Measurements from ENCODE around the gene CPEB4. TPM values are rescaled to one million over a fixed set of nuclear protein-coding genes. Genes with fewer than 3 reads are reported as not detected.

Gene CPEB4
- total and polyA plus RNA-seq, 5 donors from 2014 or later, result 3.4 to 42.7 (median 4.7) TPM

DNA sequence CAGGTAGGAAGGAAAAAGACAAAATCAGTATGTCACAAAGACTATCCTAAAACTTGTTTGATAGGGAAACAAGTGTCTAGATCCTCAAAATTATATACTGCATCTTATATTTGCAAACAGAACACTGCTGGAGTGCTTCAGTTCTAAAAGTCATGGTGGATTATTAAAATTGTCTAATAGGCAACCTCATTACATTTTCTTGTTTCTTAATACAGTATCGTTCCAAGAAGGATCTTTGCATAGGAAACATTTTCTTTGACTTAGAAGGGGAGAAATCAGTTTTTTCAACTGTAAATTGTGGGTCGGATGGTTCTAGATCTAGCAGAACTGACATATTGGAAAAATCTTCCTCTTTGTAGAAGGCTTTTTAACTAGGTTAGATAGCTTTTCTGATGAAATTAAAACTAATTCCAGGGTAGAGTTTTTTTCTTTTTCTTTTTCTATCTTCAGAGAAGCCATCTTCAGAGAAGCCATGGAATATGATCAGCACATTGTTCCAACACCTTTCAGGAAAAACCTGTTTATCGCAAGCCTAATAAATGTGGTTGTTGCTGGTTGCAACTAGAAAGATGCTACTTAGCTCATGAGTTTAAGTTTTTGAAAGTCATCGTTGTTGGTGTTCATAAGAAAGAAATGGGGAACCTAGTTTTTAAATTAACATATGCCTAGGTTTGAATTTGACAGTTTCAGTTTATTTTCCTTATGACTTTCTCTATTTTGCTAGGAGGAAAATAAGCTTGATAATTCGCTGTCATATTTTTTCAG is 7.4 kb downstream of the CPEB4 start:
- DNase-seq (no peak), ATAC-seq (ENCODE audit: low read depth in 2 of 2) (no peak)
- Mint-ChIP-seq H3K4me3 (peak overlapping the region in 3 of 4 donors; percentile 12 to 63 (median 26)), H3K27ac (no peak overlapping the region), H3K36me3 (peaks cover 18% of the 10 kb centered on the region), H3K9me3 (no peaks in the 10 kb centered on the region), H3K4me1 (peaks cover 34 to 60% (median 46%) of the 10 kb centered on the region in 4 donors), H3K27me3 (no peaks in the 10 kb centered on the region)
- Histone ChIP-seq H3K4me1 (ENCODE audit: control insufficient read depth, insufficient read depth, low read length, poor library complexity, severe bottlenecking) (peaks cover 43% of the 10 kb centered on the region), H3K9me3 (ENCODE audit: control insufficient read depth in 2 of 2, low read length in 2 of 2) (no peaks in the 10 kb centered on the region), H3K4me3 (ENCODE audit: low read depth, low read length) (no peak overlapping the region), H3K27ac (ENCODE audit: insufficient read depth, low read length, poor library complexity, severe bottlenecking) (no peak overlapping the region), H3K36me3 (ENCODE audit: control insufficient read depth, insufficient read depth, low read length) (no peaks in the 10 kb centered on the region), H3K27me3 (ENCODE audit: control insufficient read depth, insufficient read depth, low read length) (no peaks in the 10 kb centered on the region)

DNA sequence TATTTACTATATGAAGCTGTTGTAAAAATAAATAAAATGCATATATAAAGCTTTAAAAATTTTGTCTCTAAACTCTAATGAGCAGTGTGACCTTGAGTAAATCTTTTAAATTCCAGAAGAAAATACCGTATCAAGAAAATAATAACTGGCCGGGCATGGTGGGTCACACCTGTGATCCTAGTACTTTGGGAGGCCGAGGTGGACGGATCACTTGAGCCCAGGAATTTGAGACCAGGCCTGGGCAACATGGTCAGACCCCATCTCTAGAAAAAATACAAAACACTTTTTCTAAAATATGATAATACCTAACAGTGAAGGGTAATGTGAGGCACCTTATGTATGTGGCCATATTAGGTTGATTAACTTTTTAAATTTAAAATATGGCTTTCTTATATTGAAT is 8.5 kb downstream of the CPEB4 start:
- no peaks in the 10 kb centered on the region for H3K27me3 Mint-ChIP-seq
- H3K36me3 ChIP-seq (ENCODE audit: control insufficient read depth, insufficient read depth, low read length), result no peaks in the 10 kb centered on the region
- no peaks in the 10 kb centered on the region for H3K27me3 ChIP-seq (ENCODE audit: control insufficient read depth, insufficient read depth, low read length)
- H3K27ac Mint-ChIP-seq, result no peak overlapping the region
- peaks cover 33% of the 10 kb centered on the region for H3K4me1 ChIP-seq (ENCODE audit: control insufficient read depth, insufficient read depth, low read length, poor library complexity, severe bottlenecking)
- no peak overlapping the region for H3K4me3 ChIP-seq (ENCODE audit: low read depth, low read length)
- DNase-seq (no peak), ATAC-seq (ENCODE audit: low read depth in 2 of 2) (no peak)
- peak overlapping the region in 1 of 4 donors; percentile 0 for H3K4me3 Mint-ChIP-seq
- H3K36me3 Mint-ChIP-seq, result peaks cover 12% of the 10 kb centered on the region
- no peaks in the 10 kb centered on the region for H3K9me3 Mint-ChIP-seq
- no peaks in the 10 kb centered on the region for H3K9me3 ChIP-seq (ENCODE audit: control insufficient read depth in 2 of 2, low read length in 2 of 2)
- H3K4me1 Mint-ChIP-seq, result peaks cover 27 to 58% (median 41%) of the 10 kb centered on the region in 4 donors
- H3K27ac ChIP-seq (ENCODE audit: insufficient read depth, low read length, poor library complexity, severe bottlenecking), result no peak overlapping the region

DNA sequence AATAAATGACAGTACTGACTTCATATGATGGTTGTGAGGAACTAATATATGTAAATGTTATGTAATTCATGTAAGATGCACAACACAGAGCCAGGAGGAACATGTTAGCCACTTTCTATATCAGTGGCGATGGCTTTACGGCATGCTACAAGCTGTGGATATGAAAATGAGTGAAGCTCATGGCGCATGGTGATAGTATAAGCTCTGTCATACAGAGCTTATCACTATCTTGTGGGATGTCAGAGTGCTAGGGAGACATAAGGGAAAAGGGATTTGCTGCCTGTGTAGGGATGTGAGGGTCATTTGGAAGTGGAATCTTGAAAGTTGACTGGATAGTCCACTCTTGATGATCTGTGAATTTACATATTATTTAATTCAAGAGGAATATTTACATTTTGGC is 13.6 kb downstream of the CPEB4 start:
- Histone ChIP-seq H3K27me3 (ENCODE audit: control insufficient read depth, insufficient read depth, low read length) (no peaks in the 10 kb centered on the region), H3K4me1 (ENCODE audit: control insufficient read depth, insufficient read depth, low read length, poor library complexity, severe bottlenecking) (peaks cover 11% of the 10 kb centered on the region), H3K36me3 (ENCODE audit: control insufficient read depth, insufficient read depth, low read length) (no peaks in the 10 kb centered on the region), H3K27ac (ENCODE audit: insufficient read depth, low read length, poor library complexity, severe bottlenecking) (no peak overlapping the region), H3K4me3 (ENCODE audit: low read depth, low read length) (no peak overlapping the region), H3K9me3 (ENCODE audit: control insufficient read depth in 2 of 2, low read length in 2 of 2) (no peaks in the 10 kb centered on the region)
- Mint-ChIP-seq H3K27me3 (no peaks in the 10 kb centered on the region), H3K4me1 (peaks cover 18 to 46% (median 30%) of the 10 kb centered on the region in 4 donors), H3K27ac (no peak overlapping the region), H3K4me3 (no peak overlapping the region), H3K36me3 (peaks cover 7% of the 10 kb centered on the region), H3K9me3 (no peaks in the 10 kb centered on the region)
- DNase-seq (no peak), ATAC-seq (ENCODE audit: low read depth in 2 of 2) (no peak)

DNA sequence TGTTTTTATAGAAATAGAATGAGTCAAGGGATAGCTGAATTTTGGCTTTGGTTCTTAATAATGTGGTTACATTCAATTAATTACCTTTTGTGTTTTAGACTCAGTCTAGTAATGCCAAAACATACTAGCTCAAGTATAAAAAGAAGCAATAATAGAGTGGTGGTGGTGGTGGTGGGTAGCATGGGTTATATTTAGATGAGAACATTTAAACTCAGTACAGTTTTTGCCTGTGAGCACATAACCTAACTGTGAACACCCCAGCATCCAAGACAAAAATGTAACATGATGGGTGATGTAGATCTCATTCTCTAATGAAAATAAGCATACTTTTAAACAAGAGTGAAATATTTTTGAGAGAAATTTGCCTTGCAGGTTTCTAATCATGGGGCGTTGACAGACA is 14.2 kb downstream of the CPEB4 start:
- H3K4me1 ChIP-seq (ENCODE audit: control insufficient read depth, insufficient read depth, low read length, poor library complexity, severe bottlenecking), result peaks cover 6% of the 10 kb centered on the region
- H3K27me3 ChIP-seq (ENCODE audit: control insufficient read depth, insufficient read depth, low read length), result no peaks in the 10 kb centered on the region
- H3K9me3 ChIP-seq (ENCODE audit: control insufficient read depth in 2 of 2, low read length in 2 of 2), result no peaks in the 10 kb centered on the region
- peaks cover 18 to 43% (median 30%) of the 10 kb centered on the region in 4 donors for H3K4me1 Mint-ChIP-seq
- H3K4me3 Mint-ChIP-seq, result no peak overlapping the region
- H3K36me3 Mint-ChIP-seq, result peaks cover 7% of the 10 kb centered on the region
- H3K27ac Mint-ChIP-seq, result no peak overlapping the region
- no peaks in the 10 kb centered on the region for H3K9me3 Mint-ChIP-seq
- no peak overlapping the region for H3K4me3 ChIP-seq (ENCODE audit: low read depth, low read length)
- DNase-seq (no peak), ATAC-seq (ENCODE audit: low read depth in 2 of 2) (no peak)
- H3K27ac ChIP-seq (ENCODE audit: insufficient read depth, low read length, poor library complexity, severe bottlenecking), result no peak overlapping the region
- no peaks in the 10 kb centered on the region for H3K36me3 ChIP-seq (ENCODE audit: control insufficient read depth, insufficient read depth, low read length)
- no peaks in the 10 kb centered on the region for H3K27me3 Mint-ChIP-seq

DNA sequence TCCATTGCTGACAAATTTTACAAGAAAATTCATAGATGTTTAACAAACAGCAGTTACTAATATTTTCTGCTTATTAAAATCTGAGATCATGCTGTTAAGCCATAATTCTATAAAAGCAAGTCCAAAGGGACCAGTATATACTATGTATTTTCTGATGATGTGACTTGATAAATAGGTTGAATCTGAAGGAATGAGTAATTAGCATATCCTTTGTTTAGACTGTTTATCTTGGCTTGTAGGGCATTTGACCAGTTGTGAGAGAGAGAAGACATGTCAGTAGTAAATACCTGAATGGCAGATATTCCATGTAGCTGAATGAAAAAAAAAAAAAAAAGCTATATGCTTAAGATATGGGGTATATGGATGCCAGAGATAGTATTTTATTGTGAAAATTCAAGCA is 14.6 kb downstream of the CPEB4 start:
- Histone ChIP-seq H3K4me1 (ENCODE audit: control insufficient read depth, insufficient read depth, low read length, poor library complexity, severe bottlenecking) (peaks cover 5% of the 10 kb centered on the region), H3K4me3 (ENCODE audit: low read depth, low read length) (no peak overlapping the region), H3K36me3 (ENCODE audit: control insufficient read depth, insufficient read depth, low read length) (peaks cover 2% of the 10 kb centered on the region), H3K27ac (ENCODE audit: insufficient read depth, low read length, poor library complexity, severe bottlenecking) (no peak overlapping the region), H3K9me3 (ENCODE audit: control insufficient read depth in 2 of 2, low read length in 2 of 2) (no peaks in the 10 kb centered on the region), H3K27me3 (ENCODE audit: control insufficient read depth, insufficient read depth, low read length) (no peaks in the 10 kb centered on the region)
- DNase-seq, result no peak
- H3K27ac Mint-ChIP-seq, result no peak overlapping the region
- H3K27me3 Mint-ChIP-seq, result no peaks in the 10 kb centered on the region
- H3K36me3 Mint-ChIP-seq, result peaks cover 7% of the 10 kb centered on the region
- no peaks in the 10 kb centered on the region for H3K9me3 Mint-ChIP-seq
- no peak for ATAC-seq (ENCODE audit: low read depth in 2 of 2)
- H3K4me3 Mint-ChIP-seq, result no peak overlapping the region
- H3K4me1 Mint-ChIP-seq, result peaks cover 18 to 47% (median 34%) of the 10 kb centered on the region in 4 donors

DNA sequence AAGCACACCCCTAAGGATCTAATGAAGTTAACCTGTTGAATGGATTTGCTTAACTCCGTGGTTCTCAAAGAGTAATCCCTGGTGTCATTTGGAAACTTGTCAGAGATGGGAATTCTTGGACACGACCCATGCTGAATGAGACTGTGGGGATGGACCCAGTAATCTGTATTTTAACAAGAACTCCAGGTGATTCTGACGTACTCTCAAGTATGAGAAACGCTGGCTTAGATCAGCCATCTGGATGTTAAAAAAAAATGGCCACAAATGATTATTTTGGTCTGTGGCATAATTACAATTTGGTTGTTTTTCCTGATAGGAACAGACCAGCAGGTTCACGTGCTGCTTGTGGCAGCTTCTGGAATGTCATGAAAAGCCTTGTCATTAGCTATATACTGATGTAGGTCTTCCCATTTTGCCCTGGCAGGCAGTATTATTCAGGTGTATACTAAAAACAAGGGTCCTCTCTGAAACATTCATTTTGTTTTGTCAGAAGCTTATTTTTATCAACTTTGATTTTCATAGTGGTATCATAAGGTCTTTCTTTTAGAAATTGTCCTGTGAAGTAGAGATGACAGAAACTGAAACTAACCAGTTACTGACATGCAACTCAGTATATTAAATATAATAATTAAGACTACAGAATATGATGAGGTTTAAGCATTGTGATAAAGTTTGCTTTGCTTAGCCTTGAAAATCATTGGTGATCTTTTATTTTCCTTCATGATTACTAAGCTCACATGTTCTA is 15.4 kb downstream of the CPEB4 start:
- Histone ChIP-seq H3K9me3 (ENCODE audit: control insufficient read depth in 2 of 2, low read length in 2 of 2) (no peaks in the 10 kb centered on the region), H3K4me3 (ENCODE audit: low read depth, low read length) (peak overlapping the region; percentile 9), H3K36me3 (ENCODE audit: control insufficient read depth, insufficient read depth, low read length) (peaks cover 2% of the 10 kb centered on the region), H3K27ac (ENCODE audit: insufficient read depth, low read length, poor library complexity, severe bottlenecking) (no peak overlapping the region), H3K4me1 (ENCODE audit: control insufficient read depth, insufficient read depth, low read length, poor library complexity, severe bottlenecking) (peaks cover 5% of the 10 kb centered on the region), H3K27me3 (ENCODE audit: control insufficient read depth, insufficient read depth, low read length) (no peaks in the 10 kb centered on the region)
- peaks cover 18 to 52% (median 38%) of the 10 kb centered on the region in 4 donors for H3K4me1 Mint-ChIP-seq
- no peaks in the 10 kb centered on the region for H3K27me3 Mint-ChIP-seq
- no peak overlapping the region for H3K4me3 Mint-ChIP-seq
- no peaks in the 10 kb centered on the region for H3K9me3 Mint-ChIP-seq
- ATAC-seq (ENCODE audit: low read depth in 2 of 2) (no peak), DNase-seq (no peak)
- no peak overlapping the region for H3K27ac Mint-ChIP-seq
- H3K36me3 Mint-ChIP-seq, result peaks cover 7% of the 10 kb centered on the region

DNA sequence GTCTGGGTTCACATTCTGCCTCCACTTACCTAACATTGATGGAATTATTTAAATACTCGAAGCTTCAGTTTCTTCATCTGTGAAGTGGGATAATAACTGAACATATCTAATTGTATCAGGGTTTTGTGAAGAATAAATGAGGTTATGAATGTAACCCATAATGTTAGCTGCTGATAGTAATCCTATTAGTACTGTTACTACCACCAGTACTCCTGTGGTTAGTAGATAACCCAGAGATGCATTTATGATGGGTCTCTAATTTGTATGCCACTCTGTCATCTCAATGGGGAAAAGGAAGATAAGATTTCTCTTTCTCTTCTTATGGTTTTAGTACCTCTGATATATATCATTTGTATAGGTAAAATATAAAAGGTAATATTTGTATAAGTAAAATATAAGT is 16.0 kb downstream of the CPEB4 start:
- ATAC-seq (ENCODE audit: low read depth in 2 of 2) (no peak), DNase-seq (no peak)
- peaks cover 6% of the 10 kb centered on the region for H3K36me3 Mint-ChIP-seq
- H3K4me3 Mint-ChIP-seq, result no peak overlapping the region
- H3K4me1 ChIP-seq (ENCODE audit: control insufficient read depth, insufficient read depth, low read length, poor library complexity, severe bottlenecking), result peaks cover 5% of the 10 kb centered on the region
- no peak overlapping the region for H3K27ac ChIP-seq (ENCODE audit: insufficient read depth, low read length, poor library complexity, severe bottlenecking)
- H3K27me3 ChIP-seq (ENCODE audit: control insufficient read depth, insufficient read depth, low read length), result no peaks in the 10 kb centered on the region
- H3K27ac Mint-ChIP-seq, result no peak overlapping the region
- no peaks in the 10 kb centered on the region for H3K9me3 ChIP-seq (ENCODE audit: control insufficient read depth in 2 of 2, low read length in 2 of 2)
- H3K4me3 ChIP-seq (ENCODE audit: low read depth, low read length), result no peak overlapping the region
- no peaks in the 10 kb centered on the region for H3K27me3 Mint-ChIP-seq
- no peaks in the 10 kb centered on the region for H3K9me3 Mint-ChIP-seq
- H3K36me3 ChIP-seq (ENCODE audit: control insufficient read depth, insufficient read depth, low read length), result peaks cover 2% of the 10 kb centered on the region
- H3K4me1 Mint-ChIP-seq, result peaks cover 23 to 52% (median 40%) of the 10 kb centered on the region in 4 donors
